NCI-H1694 treated with DMSO at 0.1 percent for 48 hours (cell line): ENCODE measurements around the gene ARHGAP15.

Source experiments
- DNase-seq: peaks from one replicate; lab custom pipeline; 2025; lab: John Stamatoyannopoulos, UW

The ARHGAP15 gene

GRCh38 chr2:143453981-143454511 is 324.8 kb downstream of the ARHGAP15 start:
- no peak for DNase-seq

GRCh38 chr2:143455317-143455716 is 326.1 kb downstream of the ARHGAP15 start:
- DNase-seq, result no peak

- no peak for DNase-seq
Observed at GRCh38 chr2:143458258-143459190, 329.3 kb downstream of the ARHGAP15 start.

GRCh38 chr2:143460382-143460781 is 331.2 kb downstream of the ARHGAP15 start:
- DNase-seq, result no peak

GRCh38 chr2:143463719-143464118 is 334.5 kb downstream of the ARHGAP15 start:
- no peak for DNase-seq

GRCh38 chr2:143466391-143466790 is 337.2 kb downstream of the ARHGAP15 start:
- DNase-seq, result no peak

- DNase-seq, result no peak
Observed at GRCh38 chr2:143467011-143467410, 337.8 kb downstream of the ARHGAP15 start.

- DNase-seq, result no peak
Observed at GRCh38 chr2:143468341-143468888, 339.2 kb downstream of the ARHGAP15 start.

- no peak for DNase-seq
Observed at GRCh38 chr2:143469323-143469722, 340.1 kb downstream of the ARHGAP15 start.

- DNase-seq, result no peak
Observed at GRCh38 chr2:143471550-143471949, 342.3 kb downstream of the ARHGAP15 start.

GRCh38 chr2:143473216-143473615 is 344.0 kb downstream of the ARHGAP15 start:
- no peak for DNase-seq

- DNase-seq, result no peak
Observed at GRCh38 chr2:143473820-143474219, 344.6 kb downstream of the ARHGAP15 start.

- no peak for DNase-seq
Observed at GRCh38 chr2:143474586-143474985, 345.4 kb downstream of the ARHGAP15 start.

- DNase-seq, result no peak
Observed at GRCh38 chr2:143475041-143475776, 346.0 kb downstream of the ARHGAP15 start.

GRCh38 chr2:143476336-143477087 is 347.3 kb downstream of the ARHGAP15 start:
- DNase-seq, result no peak

GRCh38 chr2:143477714-143478443 is 348.7 kb downstream of the ARHGAP15 start:
- DNase-seq, result no peak

- no peak for DNase-seq
Observed at GRCh38 chr2:143480086-143480485, 350.9 kb downstream of the ARHGAP15 start.

GRCh38 chr2:143480601-143481236 is 351.5 kb downstream of the ARHGAP15 start:
- DNase-seq, result no peak

GRCh38 chr2:143481237-143481623 is 352.0 kb downstream of the ARHGAP15 start:
- no peak for DNase-seq

GRCh38 chr2:143481733-143482132 is 352.5 kb downstream of the ARHGAP15 start:
- no peak for DNase-seq

GRCh38 chr2:143482316-143482715 is 353.1 kb downstream of the ARHGAP15 start:
- no peak for DNase-seq
